Nucleus accumbens (tissue), 56 donors: ENCODE measurements around the gene ITGA3.
A peak's percentile ranks its signal among the peaks of the same experiment; 100 is the strongest.

ENCODE experiments used
- DNase-seq, 56 donors: peaks; one replicate each; lab custom pipeline; 2025; lab: John Stamatoyannopoulos, UW

The ITGA3 gene

GRCh38 chr17:50055426-50056216 is at the start of gene ITGA3:
ITGA3 (plus strand) TSS chr17:50056110; CDS start chr17:50056440, 330 bp downstream.
- peak in 49 of 56 donors; percentile 10 to 90 (median 64) for DNase-seq

- no peak for DNase-seq
These were observed 46.6 kb upstream of the ITGA3 start for GRCh38 chr17:50009282-50009681.

- no peak for DNase-seq
These were observed 42.8 kb upstream of the ITGA3 start for GRCh38 chr17:50013079-50013478.

GRCh38 chr17:50014471-50015088 is 41.3 kb upstream of the ITGA3 start:
- DNase-seq, result no peak

GRCh38 chr17:50015146-50015545 is 40.8 kb upstream of the ITGA3 start:
- no peak for DNase-seq

GRCh38 chr17:50018909-50019308 is 37.0 kb upstream of the ITGA3 start:
- no peak for DNase-seq

GRCh38 chr17:50020841-50021599 is 34.9 kb upstream of the ITGA3 start:
- DNase-seq, result no peak

- no peak for DNase-seq
These were observed 34.1 kb upstream of the ITGA3 start for GRCh38 chr17:50021681-50022370.

- no peak for DNase-seq
These were observed 33.3 kb upstream of the ITGA3 start for GRCh38 chr17:50022463-50023130.

- no peak for DNase-seq
These were observed 32.4 kb upstream of the ITGA3 start for GRCh38 chr17:50023520-50023919.

GRCh38 chr17:50024808-50025207 is 31.1 kb upstream of the ITGA3 start:
- DNase-seq, result no peak

GRCh38 chr17:50026046-50026675 is 29.7 kb upstream of the ITGA3 start:
- DNase-seq, result no peak

- peak in 50 of 56 donors; percentile 4 to 87 (median 54) for DNase-seq
These were observed 29.1 kb upstream of the ITGA3 start for GRCh38 chr17:50026837-50027171.

GRCh38 chr17:50027172-50027880 is 28.6 kb upstream of the ITGA3 start:
- peak in 2 of 56 donors; percentile 11 to 15 for DNase-seq

- no peak for DNase-seq
These were observed 27.8 kb upstream of the ITGA3 start for GRCh38 chr17:50027881-50028735.

- no peak for DNase-seq
These were observed 27.2 kb upstream of the ITGA3 start for GRCh38 chr17:50028736-50029120.

GRCh38 chr17:50029185-50029584 is 26.7 kb upstream of the ITGA3 start:
- no peak for DNase-seq

GRCh38 chr17:50033316-50033715 is 22.6 kb upstream of the ITGA3 start:
- no peak for DNase-seq
